Sigmoid colon (tissue), 7 donors: ENCODE data around the gene RNF166. TPM values are rescaled to one million over a fixed set of nuclear protein-coding genes. Genes with fewer than 3 reads are reported as not detected.

Experiments used
- DNase-seq: peaks from one replicate; pipeline ENCODE4 v3.0.0-alpha.2; 2019
- H3K27ac ChIP-seq, 4 donors: fragments of 200-600 bp; sonication (generic); one replicate each; pipeline ENCODE4 v1.5.1; 2016 to 2019; ENCODE audit warnings: mild to moderate bottlenecking in 1 of 4
- H3K27me3 ChIP-seq, 3 donors: fragments of 200-600 bp; sonication (generic); one replicate each; pipeline ENCODE4 v1.5.1; 2019; ENCODE audit warnings: mild to moderate bottlenecking in 1 of 3
- H3K36me3 ChIP-seq, 4 donors: fragments of 200-600 bp; sonication (generic); one replicate each; pipeline ENCODE4 v1.5.1; 2016 to 2019
- H3K4me1 ChIP-seq, 4 donors: fragments of 200-600 bp; sonication (generic); one replicate each; pipeline ENCODE4 v1.5.1; 2017 to 2019
- H3K4me3 ChIP-seq, 4 donors: fragments of 200-600 bp; sonication (generic); one replicate each; pipeline ENCODE4 v1.5.1; 2017 to 2019; ENCODE audit warnings: mild to moderate bottlenecking in 2 of 4, moderate library complexity in 1 of 4
- H3K9me3 ChIP-seq, 4 donors: fragments of 200-600 bp in 3 of 4; sonication (generic) in 3 of 4; one replicate each; pipeline versions ENCODE4 v1.5.1 to v1.6.1; 2013 to 2019
- EP300 ChIP-seq, 4 donors: sonication (generic); formaldehyde crosslinking; IDR thresholded peaks; one replicate each; pipeline ENCODE4 v1.6.1; 2017; ENCODE audit warnings: antibody characterized with exemption in 4 of 4
- POLR2A ChIP-seq, 2 donors: fragments of 450-650 bp; IDR thresholded peaks; one replicate each; pipeline ENCODE4 v1.6.1; 2016; ENCODE audit warnings: antibody characterized with exemption in 2 of 2, mild to moderate bottlenecking in 2 of 2, moderate library complexity in 2 of 2
- POLR2AphosphoS5 ChIP-seq, 4 donors: sonication (generic); formaldehyde crosslinking; IDR thresholded peaks; one replicate each; pipeline ENCODE4 v1.6.1; 2017; ENCODE audit warnings: antibody characterized with exemption in 4 of 4
- WGBS, 2 donors: extraction: QIAGEN DNeasy Blood & Tissue Kit; methylation state at CpG; one replicate each; pipeline ENCODE4 v1.1.7; 2013; 5-methylcytosine and 5-hydroxymethylcytosine counted together
- intact Hi-C: fragments of 100-400 bp; cut with DNase I; formaldehyde crosslinking; loops from one replicate; pipeline ENCODE4 v1.15.1; 2023
- polyA plus RNA-seq, 3 donors: library from polyadenylated mRNA; stranded (reverse); fragments of 200-250 nt; gene quantifications; one replicate each; pipeline ENCODE4 v1.2.3, GENCODE V29; 2013
- total RNA-seq, 4 donors: library from RNA; depleted of rRNA; stranded (reverse); fragments of >200 nt; gene quantifications; one replicate each; pipeline ENCODE4 v1.1.0, GENCODE V29; 2016
- TF ChIP-seq, protein P1 (sequence below), 4 experiments: fragments of 450-650 bp in 3 of 4; fragments of 200-600 bp in 1 of 4; IDR thresholded peaks; one replicate each; pipeline ENCODE4 v1.5.1; 2016 to 2019; ENCODE audit warnings: antibody characterized with exemption in 4 of 4, mild to moderate bottlenecking in 3 of 4, moderate library complexity in 2 of 4
- donor health status: healthy with polysubstance abuse.
- donor health status: Bipolar disorder and iron deficiency.
- donor health status: healthy.

RNF166 gene
- total and polyA plus RNA-seq, 7 donors: 5.4 to 34.8 (median 16.9) TPM

DNA sequence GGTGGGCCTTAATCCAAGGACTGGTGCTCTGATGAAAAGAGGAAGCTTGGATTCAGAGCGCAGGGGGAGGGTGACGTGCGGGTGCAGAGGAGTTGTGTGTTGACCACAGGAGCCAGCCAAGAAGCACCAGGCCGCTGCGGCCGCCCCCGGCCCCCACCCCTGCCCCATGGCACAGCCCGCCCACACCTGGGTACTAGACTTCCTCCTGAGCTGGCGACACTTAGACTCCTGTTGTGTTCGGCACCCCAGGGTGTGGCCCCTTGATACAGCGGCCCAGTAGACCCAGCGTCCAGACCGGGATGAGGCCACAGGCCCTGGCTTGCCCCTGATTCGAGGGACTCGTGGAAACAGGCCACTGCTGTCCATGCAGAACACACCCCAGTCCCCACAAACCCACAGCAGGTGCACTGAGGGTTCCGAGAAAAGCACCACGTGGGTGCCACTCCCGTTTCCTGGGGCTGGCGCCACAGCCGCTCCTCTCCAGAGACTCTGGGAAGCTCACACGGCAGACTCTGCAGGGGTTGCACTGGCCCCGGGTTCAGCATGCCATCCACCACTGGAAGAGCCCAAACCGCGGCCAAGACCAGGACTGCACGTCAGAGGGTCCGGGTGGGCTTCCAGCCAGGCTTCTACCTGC lies 14.2 kb downstream of the RNF166 start:
- peaks cover 13 to 50% (median 43%) of the 10 kb centered on the region in 3 donors for H3K27me3 ChIP-seq
- intact Hi-C loops: no loop called here
- no peak for DNase-seq
- H3K4me3 ChIP-seq: no peak overlapping the region
- 31 to 47% methylated on average over 26 of the region's 26 CpGs for WGBS, 2 donors
- H3K9me3 ChIP-seq: no peaks in the 10 kb centered on the region
- H3K27ac ChIP-seq: no peak overlapping the region
- H3K36me3 ChIP-seq: peaks cover 2 to 13% (median 5%) of the 10 kb centered on the region in 4 donors
- peaks cover 0 to 1% (median under 1%) of the 10 kb centered on the region in 4 donors for H3K4me1 ChIP-seq
- TF ChIP-seq POLR2AphosphoS5 (IDR thresholded peaks at IDR 0.05): no peak
- no peak for TF ChIP-seq POLR2A (IDR thresholded peaks at IDR 0.05)
- TF ChIP-seq EP300 (IDR thresholded peaks at IDR 0.05): no peak
- TF ChIP-seq, protein P1, sequence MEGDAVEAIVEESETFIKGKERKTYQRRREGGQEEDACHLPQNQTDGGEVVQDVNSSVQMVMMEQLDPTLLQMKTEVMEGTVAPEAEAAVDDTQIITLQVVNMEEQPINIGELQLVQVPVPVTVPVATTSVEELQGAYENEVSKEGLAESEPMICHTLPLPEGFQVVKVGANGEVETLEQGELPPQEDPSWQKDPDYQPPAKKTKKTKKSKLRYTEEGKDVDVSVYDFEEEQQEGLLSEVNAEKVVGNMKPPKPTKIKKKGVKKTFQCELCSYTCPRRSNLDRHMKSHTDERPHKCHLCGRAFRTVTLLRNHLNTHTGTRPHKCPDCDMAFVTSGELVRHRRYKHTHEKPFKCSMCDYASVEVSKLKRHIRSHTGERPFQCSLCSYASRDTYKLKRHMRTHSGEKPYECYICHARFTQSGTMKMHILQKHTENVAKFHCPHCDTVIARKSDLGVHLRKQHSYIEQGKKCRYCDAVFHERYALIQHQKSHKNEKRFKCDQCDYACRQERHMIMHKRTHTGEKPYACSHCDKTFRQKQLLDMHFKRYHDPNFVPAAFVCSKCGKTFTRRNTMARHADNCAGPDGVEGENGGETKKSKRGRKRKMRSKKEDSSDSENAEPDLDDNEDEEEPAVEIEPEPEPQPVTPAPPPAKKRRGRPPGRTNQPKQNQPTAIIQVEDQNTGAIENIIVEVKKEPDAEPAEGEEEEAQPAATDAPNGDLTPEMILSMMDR (IDR thresholded peaks at IDR 0.05): no peak

DNA sequence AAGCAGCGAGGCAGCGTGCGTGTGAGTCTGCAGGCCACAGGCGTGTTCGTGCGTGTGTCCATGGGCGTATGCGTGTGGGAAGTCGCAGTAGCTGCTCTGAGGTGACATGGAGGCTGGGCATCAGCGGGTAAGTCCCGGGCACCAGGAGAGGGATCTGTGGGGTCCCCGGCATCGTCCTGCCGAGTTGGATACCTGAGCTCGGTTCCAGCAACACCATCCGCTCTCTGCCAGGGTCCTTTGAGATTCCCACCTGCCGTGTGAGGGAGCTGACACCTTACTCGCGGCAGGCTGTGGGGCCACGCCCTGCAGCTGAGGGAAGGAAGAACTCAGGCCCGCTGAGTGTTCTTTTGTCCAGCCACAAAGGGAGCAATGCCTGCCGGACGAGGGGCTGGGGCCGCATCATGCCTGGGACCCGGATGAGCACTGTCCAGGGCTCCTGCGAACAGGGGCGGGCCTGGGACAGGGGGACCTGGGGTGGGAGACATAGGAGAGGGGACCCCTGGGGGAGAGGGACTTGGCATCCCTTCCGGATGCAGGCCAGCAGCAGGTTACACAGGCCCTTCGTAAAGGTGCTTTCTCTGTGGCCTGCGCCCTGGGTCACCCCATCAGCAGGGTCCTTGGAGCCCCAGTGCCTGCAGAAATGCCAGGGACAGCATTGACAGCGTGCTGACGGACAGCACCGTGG lies 14.9 kb downstream of the RNF166 start:
- intact Hi-C loops: no loop called here

DNA sequence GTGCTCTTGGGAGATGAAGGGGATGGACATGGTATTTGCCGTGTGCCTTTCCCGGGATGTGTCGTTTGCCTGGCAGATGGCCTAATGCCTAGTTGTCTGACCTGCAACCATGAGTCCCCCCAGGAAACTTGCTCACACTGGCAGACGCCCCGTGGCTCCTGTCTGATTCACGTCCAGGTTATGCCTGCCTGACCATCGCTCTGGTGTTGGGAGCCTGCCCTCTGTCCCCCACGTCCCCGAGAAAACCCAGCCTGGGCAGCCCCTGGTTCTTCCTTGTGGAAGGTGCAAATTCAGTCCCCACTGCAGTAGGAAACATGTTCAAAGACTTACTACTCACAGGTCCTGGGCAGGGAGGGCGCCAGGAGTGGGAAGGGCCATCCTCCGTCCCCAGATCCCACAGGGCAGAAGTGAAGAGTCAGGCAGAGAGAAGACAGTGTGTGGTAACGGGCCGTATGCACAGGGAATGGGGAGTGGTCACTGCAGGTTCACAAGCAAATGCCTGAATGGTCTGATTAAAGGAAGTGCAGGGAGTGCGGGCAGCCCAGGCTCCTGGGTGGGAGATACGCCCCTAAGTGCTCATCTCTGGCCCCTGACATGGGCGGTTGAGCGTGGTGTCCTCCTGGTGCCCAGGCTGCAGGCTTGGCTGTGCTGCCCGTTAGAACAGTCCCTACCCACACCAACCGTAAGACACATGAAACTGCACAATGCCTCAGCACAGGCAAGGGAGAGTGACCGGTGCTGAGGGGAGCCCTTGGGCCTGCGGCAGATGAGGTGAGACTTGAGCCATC lies 15.7 kb downstream of the RNF166 start:
- DNase-seq: no peak
- WGBS, 2 donors: 85 to 86% methylated on average over 21 of the region's 21 CpGs
- peaks cover 20 to 65% (median 58%) of the 10 kb centered on the region in 3 donors for H3K27me3 ChIP-seq

More for the DNA sequence above, 14.9 kb downstream of the RNF166 start:
- TF ChIP-seq POLR2A (IDR thresholded peaks at IDR 0.05): no peak
- Histone ChIP-seq H3K27ac (no peak overlapping the region), H3K27me3 (peaks cover 13 to 58% (median 50%) of the 10 kb centered on the region in 3 donors), H3K36me3 (peaks cover 0 to 6% (median 0%) of the 10 kb centered on the region in 4 donors), H3K4me3 (no peak overlapping the region), H3K4me1 (peaks cover 0 to 9% (median 8%) of the 10 kb centered on the region in 4 donors), H3K9me3 (no peaks in the 10 kb centered on the region)
- DNase-seq: no peak
- 78 to 93% methylated on average over 33 of the region's 33 CpGs for WGBS, 2 donors

DNA sequence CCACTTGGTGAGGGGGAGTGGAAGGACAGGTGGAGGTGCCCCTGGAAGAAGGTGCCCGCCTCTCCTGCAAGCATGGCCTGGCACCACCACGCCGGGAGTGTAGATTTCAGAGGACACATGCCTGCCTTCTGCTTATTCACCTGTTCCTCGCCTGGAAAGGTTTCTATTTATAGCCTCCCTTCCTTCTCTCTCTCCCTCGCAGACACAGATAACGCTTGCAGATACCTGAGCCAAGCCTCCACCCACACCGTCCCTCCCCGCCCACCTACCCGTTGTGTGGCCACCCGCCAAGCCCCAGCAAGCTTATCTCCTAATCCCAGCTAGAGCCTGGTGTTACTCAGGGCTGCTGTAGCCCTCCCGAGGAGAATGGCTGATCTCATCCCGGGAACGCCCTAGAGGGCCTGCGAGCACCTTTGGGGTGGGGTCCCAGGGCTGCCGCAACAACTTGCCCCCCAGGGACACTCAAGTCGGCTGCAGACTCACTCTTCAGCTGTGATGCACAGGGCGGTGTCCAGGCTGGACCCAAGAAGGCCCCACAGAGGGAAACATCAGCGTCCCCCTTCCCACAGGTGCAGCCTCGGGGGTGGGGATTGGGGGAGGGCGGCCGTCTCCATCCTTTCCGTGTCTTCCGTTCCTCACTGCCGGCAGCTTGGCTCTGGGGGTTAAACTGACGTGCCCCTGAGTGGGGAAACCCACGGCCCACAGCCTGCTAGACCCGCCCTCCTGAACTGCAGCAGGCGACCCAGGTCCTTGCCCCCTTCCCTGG lies 18.0 kb downstream of the RNF166 start:
- peaks cover 32 to 89% (median 78%) of the 10 kb centered on the region in 3 donors for H3K27me3 ChIP-seq
- DNase-seq: no peak
- intact Hi-C loops: no loop called here
- H3K4me3 ChIP-seq: no peak overlapping the region
- TF ChIP-seq POLR2AphosphoS5 (IDR thresholded peaks at IDR 0.05): no peak
- no peak for TF ChIP-seq EP300 (IDR thresholded peaks at IDR 0.05)
- TF ChIP-seq, protein P1 (IDR thresholded peaks at IDR 0.05): no peak
- no peak for TF ChIP-seq POLR2A (IDR thresholded peaks at IDR 0.05)
- peaks cover 0 to 21% (median 17%) of the 10 kb centered on the region in 4 donors for H3K4me1 ChIP-seq
- H3K27ac ChIP-seq: no peak overlapping the region
- H3K36me3 ChIP-seq: no peaks in the 10 kb centered on the region
- 16 to 51% methylated on average over 28 of the region's 28 CpGs for WGBS, 2 donors
- no peaks in the 10 kb centered on the region for H3K9me3 ChIP-seq

More for the DNA sequence above, 15.7 kb downstream of the RNF166 start:
- TF ChIP-seq POLR2AphosphoS5 (IDR thresholded peaks at IDR 0.05) (no peak), POLR2A (IDR thresholded peaks at IDR 0.05) (no peak), EP300 (IDR thresholded peaks at IDR 0.05) (no peak)
- TF ChIP-seq, protein P1 (IDR thresholded peaks at IDR 0.05): no peak
- Histone ChIP-seq H3K4me3 (no peak overlapping the region), H3K4me1 (peaks cover 0 to 16% (median 16%) of the 10 kb centered on the region in 4 donors), H3K27ac (no peak overlapping the region), H3K9me3 (no peaks in the 10 kb centered on the region), H3K36me3 (no peaks in the 10 kb centered on the region)
- intact Hi-C loops: no loop called here
